ENCODE data around the gene ANKFN1.

ANKFN1 gene

GRCh38 chr17:56141046-56141839 is 12.0 kb upstream of the ANKFN1 start:
- no peak overlapping the region for H3K4me3 ChIP-seq (ENCODE audit: low read depth, low read length)
- TF ChIP-seq CTCF (IDR thresholded peaks at IDR 0.05; ENCODE audit: low read depth, low read length, missing control alignments): no peak
- H3K27me3 ChIP-seq (replicated peaks): no peaks in the 10 kb centered on the region
- in situ Hi-C loops (cut with HindIII; ENCODE audit: low pct_ligation_motif_present, low sequenced_read_pairs): no loop called here
- H3K27ac ChIP-seq: no peak overlapping the region
- H3K36me3 ChIP-seq (replicated peaks): no peaks in the 10 kb centered on the region
- DNase-seq: no peak

- no peak for TF ChIP-seq CTCF (IDR thresholded peaks at IDR 0.05; ENCODE audit: low read depth, low read length, missing control alignments)
- in situ Hi-C loops (cut with HindIII; ENCODE audit: low pct_ligation_motif_present, low sequenced_read_pairs): no loop called here
- H3K27me3 ChIP-seq (replicated peaks): no peaks in the 10 kb centered on the region
- H3K36me3 ChIP-seq (replicated peaks): no peaks in the 10 kb centered on the region
- H3K4me3 ChIP-seq (ENCODE audit: low read depth, low read length): no peak overlapping the region
- H3K27ac ChIP-seq: no peak overlapping the region
- no peak for DNase-seq
These were observed 10.9 kb upstream of the ANKFN1 start for GRCh38 chr17:56142325-56142724.

- Histone ChIP-seq H3K36me3 (replicated peaks) (no peaks in the 10 kb centered on the region), H3K27me3 (replicated peaks) (no peaks in the 10 kb centered on the region), H3K27ac (no peak overlapping the region), H3K4me3 (ENCODE audit: low read depth, low read length) (no peak overlapping the region)
- in situ Hi-C loops (cut with HindIII; ENCODE audit: low pct_ligation_motif_present, low sequenced_read_pairs): no loop called here
- no peak for TF ChIP-seq CTCF (IDR thresholded peaks at IDR 0.05; ENCODE audit: low read depth, low read length, missing control alignments)
- DNase-seq: no peak
These were observed 10.5 kb upstream of the ANKFN1 start for GRCh38 chr17:56142781-56143180.

DNA sequence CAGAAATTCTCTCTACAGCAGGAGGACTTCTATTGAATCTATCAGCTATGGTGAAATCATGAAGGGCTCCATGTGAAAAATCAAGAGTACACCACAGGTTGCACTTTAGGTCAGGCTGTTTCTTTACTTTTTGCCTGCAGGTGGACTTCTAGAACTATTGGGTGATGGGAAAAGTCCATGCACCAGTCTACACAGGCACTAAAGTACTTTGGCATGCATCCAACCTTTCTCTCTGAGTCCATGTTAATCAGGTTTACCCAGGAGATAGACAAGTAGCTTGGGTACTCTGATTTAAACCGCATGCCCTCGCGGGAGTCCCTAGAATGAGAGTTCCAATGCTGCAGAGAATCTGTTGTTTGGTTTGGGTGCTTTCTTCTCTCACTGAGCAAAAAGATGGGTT is 9.1 kb upstream of the ANKFN1 start:
- Histone ChIP-seq H3K36me3 (replicated peaks) (no peaks in the 10 kb centered on the region), H3K4me3 (ENCODE audit: low read depth, low read length) (no peak overlapping the region), H3K27ac (no peak overlapping the region), H3K27me3 (replicated peaks) (no peaks in the 10 kb centered on the region)
- in situ Hi-C loops (cut with HindIII; ENCODE audit: low pct_ligation_motif_present, low sequenced_read_pairs): no loop called here
- DNase-seq: no peak
- no peak for TF ChIP-seq CTCF (IDR thresholded peaks at IDR 0.05; ENCODE audit: low read depth, low read length, missing control alignments)

DNA sequence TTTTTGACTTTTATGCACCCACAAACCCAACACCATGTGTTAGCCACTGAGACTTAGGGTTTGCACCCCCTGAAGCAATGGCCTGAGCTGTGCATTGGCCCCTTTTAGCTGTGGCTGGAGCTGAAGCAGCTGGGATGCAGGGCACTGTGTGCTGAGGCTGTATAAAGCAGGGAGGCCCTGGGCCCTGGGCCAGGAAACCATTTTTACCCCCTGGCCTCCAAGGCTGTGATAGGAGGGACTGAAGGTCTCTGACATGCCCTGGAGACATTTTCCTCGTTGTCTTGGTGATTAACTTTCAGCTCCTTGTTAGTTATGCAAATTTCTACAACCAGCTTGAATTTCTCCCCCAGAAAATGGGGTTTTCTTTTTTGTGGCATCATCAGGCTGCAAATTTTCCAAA is 6.7 kb upstream of the ANKFN1 start:
- no peak overlapping the region for H3K27ac ChIP-seq
- TF ChIP-seq CTCF (IDR thresholded peaks at IDR 0.05; ENCODE audit: low read depth, low read length, missing control alignments): no peak
- H3K4me3 ChIP-seq (ENCODE audit: low read depth, low read length): no peak overlapping the region
- DNase-seq: no peak
- in situ Hi-C loops (cut with HindIII; ENCODE audit: low pct_ligation_motif_present, low sequenced_read_pairs): no loop called here
- H3K36me3 ChIP-seq (replicated peaks): no peaks in the 10 kb centered on the region
- H3K27me3 ChIP-seq (replicated peaks): no peaks in the 10 kb centered on the region

- Histone ChIP-seq H3K36me3 (replicated peaks) (no peaks in the 10 kb centered on the region), H3K27ac (no peak overlapping the region), H3K27me3 (replicated peaks) (no peaks in the 10 kb centered on the region), H3K4me3 (ENCODE audit: low read depth, low read length) (no peak overlapping the region)
- DNase-seq: no peak
- in situ Hi-C loops (cut with HindIII; ENCODE audit: low pct_ligation_motif_present, low sequenced_read_pairs): no loop called here
- TF ChIP-seq CTCF (IDR thresholded peaks at IDR 0.05; ENCODE audit: low read depth, low read length, missing control alignments): no peak
These were observed 4.9 kb upstream of the ANKFN1 start for GRCh38 chr17:56148333-56148732.
